ENCODE measurements around the gene OPN1SW. TPM values are rescaled to one million over a fixed set of nuclear protein-coding genes. Genes with fewer than 3 reads are reported as not detected.

Gene OPN1SW
- polyA plus RNA-seq: not detected

DNA sequence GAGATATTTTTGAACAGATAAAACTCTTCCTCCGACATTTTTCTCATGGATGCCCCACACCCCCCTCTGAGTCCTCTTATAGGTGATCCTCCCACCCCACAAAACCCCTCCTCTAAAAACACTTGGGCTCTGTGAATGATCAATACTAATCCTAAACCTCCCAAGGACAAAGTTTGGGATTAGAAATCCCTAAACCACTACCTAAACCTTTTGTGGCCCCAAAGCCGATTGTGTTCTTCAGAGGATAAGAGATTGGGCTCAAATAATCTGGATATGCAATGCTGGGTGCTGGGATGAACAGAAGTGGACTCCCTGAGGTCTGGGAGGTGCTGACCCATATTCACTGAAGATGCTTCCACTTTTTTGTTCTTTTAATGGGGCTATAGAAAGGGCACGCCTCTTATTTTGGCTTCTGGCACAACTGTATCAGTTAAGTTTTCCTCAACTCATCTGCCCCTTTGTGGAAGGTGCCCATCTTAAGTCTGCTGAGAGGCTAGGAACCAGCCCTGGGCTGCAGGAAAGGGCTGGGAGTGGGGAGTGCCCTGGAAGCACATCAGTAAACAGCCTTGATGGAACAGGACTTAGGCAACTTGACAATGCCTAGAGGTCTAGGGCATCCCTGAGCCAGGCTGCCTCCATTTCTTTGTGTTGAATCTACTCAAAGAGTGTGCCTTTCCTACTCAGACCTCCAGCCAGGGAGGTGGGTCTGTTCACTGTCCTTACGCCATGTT lies at the start of gene OPN1SW:
TSS of gene OPN1SW (minus strand) at position 51 of the 731 bp plus-strand sequence. CDS start at position 38, 13 bp downstream.
- H3K27ac ChIP-seq (ENCODE audit: low read depth, low read length): no peak within 1 kb of the TSS
- 93 to 98% (median 94%) methylated on average over 4 of the region's 4 CpGs for WGBS, 3 donors

- WGBS, 3 donors: 87 to 96% (median 93%) methylated on average over 4 of the region's 4 CpGs
- H3K27ac ChIP-seq (ENCODE audit: low read depth, low read length): no peak overlapping the region
Observed at GRCh38 chr7:128821724-128822123, 46.1 kb upstream of the OPN1SW start.

GRCh38 chr7:128818694-128819093 lies 43.1 kb upstream of the OPN1SW start:
- H3K27ac ChIP-seq (ENCODE audit: low read depth, low read length): no peak overlapping the region
- 74 to 85% (median 84%) methylated on average over 3 of the region's 3 CpGs for WGBS, 3 donors

GRCh38 chr7:128815289-128815942 lies 39.8 kb upstream of the OPN1SW start:
- H3K27ac ChIP-seq (ENCODE audit: low read depth, low read length): no peak overlapping the region
- 83 to 93% (median 83%) methylated on average over 7 of the region's 7 CpGs for whole genome bisulfite sequencing, 3 donors

- 66 to 90% (median 88%) methylated on average over 6 of the region's 6 CpGs for WGBS, 3 donors
- no peak overlapping the region for H3K27ac ChIP-seq (ENCODE audit: low read depth, low read length)
Observed at GRCh38 chr7:128814499-128814898, 38.9 kb upstream of the OPN1SW start.

GRCh38 chr7:128812514-128813168 lies 37.0 kb upstream of the OPN1SW start:
- WGBS, 3 donors: 29 to 43% (median 35%) methylated on average over 11 of the region's 11 CpGs
- no peak overlapping the region for H3K27ac ChIP-seq (ENCODE audit: low read depth, low read length)

GRCh38 chr7:128811631-128812430 lies 36.2 kb upstream of the OPN1SW start:
- WGBS, 3 donors: 91 to 96% (median 94%) methylated on average over 11 of the region's 11 CpGs
- no peak overlapping the region for H3K27ac ChIP-seq (ENCODE audit: low read depth, low read length)

DNA sequence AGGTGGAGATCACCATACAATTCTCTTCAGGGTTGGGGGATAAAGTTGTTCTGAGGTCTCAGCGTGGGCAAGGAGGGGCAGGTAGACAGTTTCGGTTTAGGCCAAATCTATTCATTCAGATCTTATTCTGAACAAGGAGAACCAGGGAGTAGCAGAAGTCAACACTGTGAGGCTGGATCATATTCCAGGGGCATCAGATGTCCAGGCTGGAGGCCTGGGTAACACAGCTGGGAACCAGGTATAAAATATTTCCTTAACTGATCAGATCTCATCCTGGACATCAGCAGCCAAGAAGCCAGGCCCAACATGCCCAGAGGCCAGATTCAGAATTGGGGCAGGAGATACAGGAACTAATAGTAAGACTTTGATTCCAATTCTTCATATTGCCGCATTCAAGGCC lies 35.4 kb upstream of the OPN1SW start:
- 93 to 96% (median 95%) methylated on average over 3 of the region's 3 CpGs for WGBS, 3 donors
- no peak overlapping the region for H3K27ac ChIP-seq (ENCODE audit: low read depth, low read length)

DNA sequence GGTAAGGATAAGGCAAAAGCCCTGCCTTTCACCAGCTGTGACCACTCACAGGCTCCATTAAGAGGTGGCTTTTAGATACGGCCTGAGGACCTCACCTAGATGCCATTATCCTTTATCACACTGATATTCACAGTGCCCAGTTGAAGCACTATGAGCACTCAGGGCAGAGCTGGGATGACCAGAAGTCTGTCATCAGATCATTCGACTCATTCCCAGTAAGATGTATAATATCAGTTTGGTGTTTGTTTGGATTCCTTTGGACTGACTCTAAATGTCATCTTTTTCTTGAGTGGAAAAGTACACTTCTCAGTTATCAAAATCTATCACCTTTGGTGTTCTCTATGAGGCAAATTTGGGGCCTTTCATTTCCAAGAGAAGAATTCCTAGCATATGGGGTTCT lies 34.9 kb upstream of the OPN1SW start:
- 91 to 95% (median 92%) methylated on average over 2 of the region's 2 CpGs for WGBS, 3 donors
- no peak overlapping the region for H3K27ac ChIP-seq (ENCODE audit: low read depth, low read length)

- 82 to 86% (median 83%) methylated on average over 3 of the region's 3 CpGs for WGBS, 3 donors
- H3K27ac ChIP-seq (ENCODE audit: low read depth, low read length): no peak overlapping the region
Observed at GRCh38 chr7:128809363-128809762, 33.8 kb upstream of the OPN1SW start.

GRCh38 chr7:128807191-128807590 lies 31.6 kb upstream of the OPN1SW start:
- 72 to 89% (median 84%) methylated on average over 8 of the region's 8 CpGs for WGBS, 3 donors
- no peak overlapping the region for H3K27ac ChIP-seq (ENCODE audit: low read depth, low read length)

GRCh38 chr7:128805225-128805624 lies 29.6 kb upstream of the OPN1SW start:
- WGBS, 3 donors: 91 to 94% (median 94%) methylated on average over 5 of the region's 5 CpGs
- no peak overlapping the region for H3K27ac ChIP-seq (ENCODE audit: low read depth, low read length)

DNA sequence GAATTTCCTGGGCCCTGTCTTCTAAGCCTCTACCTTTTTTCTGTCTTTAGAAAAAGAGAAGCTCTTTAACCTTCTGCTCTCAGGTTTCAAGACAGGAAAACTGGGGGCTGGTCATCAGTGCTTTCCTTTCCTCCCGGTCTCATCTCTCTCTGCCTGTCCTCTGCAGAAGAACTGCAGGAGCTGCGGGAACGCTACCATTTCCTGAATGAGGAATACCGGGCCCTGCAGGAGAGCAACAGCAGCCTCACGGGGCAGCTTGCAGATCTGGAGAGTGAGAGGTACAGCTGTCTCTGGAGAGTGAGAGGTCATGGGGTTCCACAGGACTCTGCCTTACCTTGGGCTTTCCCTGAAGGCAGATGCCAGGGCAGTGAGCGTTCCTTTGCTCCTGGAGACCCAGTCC lies 28.9 kb upstream of the OPN1SW start:
- 85 to 89% (median 89%) methylated on average over 6 of the region's 6 CpGs for whole genome bisulfite sequencing, 3 donors
- no peak overlapping the region for H3K27ac ChIP-seq (ENCODE audit: low read depth, low read length)

GRCh38 chr7:128801667-128802418 lies 26.2 kb upstream of the OPN1SW start:
- WGBS, 3 donors: 68 to 95% (median 93%) methylated on average over 2 of the region's 2 CpGs

DNA sequence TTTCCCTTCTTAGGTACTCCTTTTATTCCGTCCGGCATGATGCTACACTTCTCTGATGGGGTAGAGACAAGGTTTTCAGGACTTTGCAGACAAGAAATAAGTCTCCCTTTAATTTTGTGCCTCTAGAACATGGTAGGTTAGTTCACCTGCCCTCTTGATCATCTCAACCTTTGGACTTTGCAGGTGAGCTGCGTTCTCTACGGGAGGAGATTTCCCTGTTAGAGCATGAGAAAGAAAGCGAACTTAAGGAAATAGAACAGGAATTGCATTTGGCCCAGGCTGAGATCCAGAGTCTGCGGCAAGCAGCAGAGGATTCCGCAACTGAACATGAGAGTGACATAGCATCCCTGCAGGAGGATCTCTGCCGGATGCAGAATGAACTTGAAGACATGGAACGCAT lies 25.4 kb upstream of the OPN1SW start:
- WGBS, 3 donors: 91 to 95% (median 95%) methylated on average over 9 of the region's 9 CpGs
- H3K27ac ChIP-seq (ENCODE audit: low read depth, low read length): no peak overlapping the region

More at GRCh38 chr7:128801667-128802418, 26.2 kb upstream of the OPN1SW start:
- H3K27ac ChIP-seq (ENCODE audit: low read depth, low read length): no peak overlapping the region

GRCh38 chr7:128800567-128800966 lies 25.0 kb upstream of the OPN1SW start:
- WGBS, 3 donors: 93 to 94% (median 93%) methylated on average over 3 of the region's 3 CpGs

GRCh38 chr7:128799451-128799850 lies 23.9 kb upstream of the OPN1SW start:
- H3K27ac ChIP-seq (ENCODE audit: low read depth, low read length): no peak overlapping the region
- 75 to 90% (median 80%) methylated on average over 2 of the region's 2 CpGs for WGBS, 3 donors

More at GRCh38 chr7:128800567-128800966, 25.0 kb upstream of the OPN1SW start:
- no peak overlapping the region for H3K27ac ChIP-seq (ENCODE audit: low read depth, low read length)

DNA sequence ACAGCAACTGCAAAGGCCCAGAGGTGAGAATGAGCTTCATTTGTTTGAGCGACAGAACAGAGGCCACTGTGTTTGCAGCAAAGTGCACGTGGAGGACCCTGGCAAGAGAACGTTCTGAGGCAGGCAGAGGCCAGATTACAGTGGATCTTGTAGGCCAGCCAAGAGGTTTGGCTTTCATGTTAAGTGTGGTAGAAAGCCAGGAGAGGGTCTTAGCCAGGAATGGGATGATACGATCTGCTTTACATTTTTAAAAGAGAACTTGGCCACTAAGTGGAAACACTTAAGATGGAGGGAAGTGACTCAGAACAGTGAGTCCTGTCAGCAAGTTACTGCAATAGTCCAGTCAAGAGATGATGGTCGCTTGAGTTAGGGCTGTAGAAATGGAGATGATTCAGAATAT lies 20.7 kb upstream of the OPN1SW start:
- no peak overlapping the region for H3K27ac ChIP-seq (ENCODE audit: low read depth, low read length)
- WGBS, 3 donors: 63 to 82% (median 74%) methylated on average over 5 of the region's 5 CpGs
